ENCODE measurements around the gene ASTN2. TPM values are rescaled to one million over a fixed set of nuclear protein-coding genes. Genes with fewer than 3 reads are reported as not detected.

The ASTN2 gene
- total and polyA plus RNA-seq, 2 donors (not counting 3 experiments of a cell fraction or from before 2014, with no cell fraction given) = 1.0 to 1.9 TPM

- intact Hi-C loops (cut with micrococcal nuclease) (no loop called here), dilution Hi-C loops (cut with MboI; ENCODE audit: extremely low pct_ligation_motif_present, low sequenced_read_pairs) (no loop called here)
- Histone ChIP-seq H3K9me3 (replicated peaks; ENCODE audit: control insufficient read depth, insufficient read depth, low read length) (no peaks in the 10 kb centered on the region), H3K4me3 (replicated peaks in 1 of 3; ENCODE audit: insufficient read depth in 1 of 3, low read depth in 1 of 3, low read length in 3 of 3) (no peak overlapping the region), H3K9ac (replicated peaks; ENCODE audit: extremely low read depth, insufficient read depth, low read length) (no peak overlapping the region), H3K27ac (ENCODE audit: insufficient read depth, low read depth, low read length) (no peak overlapping the region), H3K4me2 (ENCODE audit: insufficient read depth, low read length) (no peak overlapping the region), H4K20me1 (replicated peaks; ENCODE audit: control insufficient read depth, extremely low read depth, insufficient read depth, low read length) (no peaks in the 10 kb centered on the region), H3K9me1 (replicated peaks; ENCODE audit: control insufficient read depth, extremely low read depth, insufficient read depth, low read length) (no peaks in the 10 kb centered on the region), H3K36me3 (ENCODE audit: control insufficient read depth in 2 of 2, extremely low read depth in 1 of 2, insufficient read depth in 2 of 2, low read length in 2 of 2) (no peaks in the 10 kb centered on the region), H3K27me3 (ENCODE audit: control insufficient read depth in 2 of 2, insufficient read depth in 2 of 2, low read length in 2 of 2) (no peaks in the 10 kb centered on the region), H3K79me2 (ENCODE audit: control insufficient read depth, insufficient read depth, low read length) (no peaks in the 10 kb centered on the region), H3K4me1 (ENCODE audit: control insufficient read depth, extremely low read depth, insufficient read depth, low read length) (no peaks in the 10 kb centered on the region), H2AFZ (ENCODE audit: low read depth, low read length) (no peak overlapping the region)
- no TSS peak for BruUV-seq (replicated peaks)
- no peak for TF ChIP-seq EZH2 (IDR thresholded peaks at IDR 0.05; ENCODE audit: borderline replicate concordance, low read depth, low read length, severe bottlenecking)
- no peak for TF ChIP-seq GATA2 (IDR thresholded peaks at IDR 0.05; ENCODE audit: insufficient read depth, insufficient read length, low read depth, low read length)
- TF ChIP-seq MYC (IDR thresholded peaks at IDR 0.05; ENCODE audit: low read depth, low read length) = no peak
- no peak for TF ChIP-seq POLR2AphosphoS5 (IDR thresholded peaks at IDR 0.05; ENCODE audit: insufficient read depth, low read depth, low read length)
- no peak for TF ChIP-seq POLR2A (IDR thresholded peaks at IDR 0.05; ENCODE audit: low read depth, low read length)
- no peak for TF ChIP-seq FOS (IDR thresholded peaks at IDR 0.05; ENCODE audit: borderline replicate concordance, insufficient read depth, low read length)
- TF ChIP-seq, protein P1, sequence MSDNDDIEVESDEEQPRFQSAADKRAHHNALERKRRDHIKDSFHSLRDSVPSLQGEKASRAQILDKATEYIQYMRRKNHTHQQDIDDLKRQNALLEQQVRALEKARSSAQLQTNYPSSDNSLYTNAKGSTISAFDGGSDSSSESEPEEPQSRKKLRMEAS (IDR thresholded peaks at IDR 0.05; ENCODE audit: insufficient read depth, insufficient read length) = no peak
- no peak for TF ChIP-seq JUN (IDR thresholded peaks at IDR 0.05; ENCODE audit: borderline replicate concordance, insufficient read depth, insufficient read length, low read depth)
- TF ChIP-seq, protein P2, sequence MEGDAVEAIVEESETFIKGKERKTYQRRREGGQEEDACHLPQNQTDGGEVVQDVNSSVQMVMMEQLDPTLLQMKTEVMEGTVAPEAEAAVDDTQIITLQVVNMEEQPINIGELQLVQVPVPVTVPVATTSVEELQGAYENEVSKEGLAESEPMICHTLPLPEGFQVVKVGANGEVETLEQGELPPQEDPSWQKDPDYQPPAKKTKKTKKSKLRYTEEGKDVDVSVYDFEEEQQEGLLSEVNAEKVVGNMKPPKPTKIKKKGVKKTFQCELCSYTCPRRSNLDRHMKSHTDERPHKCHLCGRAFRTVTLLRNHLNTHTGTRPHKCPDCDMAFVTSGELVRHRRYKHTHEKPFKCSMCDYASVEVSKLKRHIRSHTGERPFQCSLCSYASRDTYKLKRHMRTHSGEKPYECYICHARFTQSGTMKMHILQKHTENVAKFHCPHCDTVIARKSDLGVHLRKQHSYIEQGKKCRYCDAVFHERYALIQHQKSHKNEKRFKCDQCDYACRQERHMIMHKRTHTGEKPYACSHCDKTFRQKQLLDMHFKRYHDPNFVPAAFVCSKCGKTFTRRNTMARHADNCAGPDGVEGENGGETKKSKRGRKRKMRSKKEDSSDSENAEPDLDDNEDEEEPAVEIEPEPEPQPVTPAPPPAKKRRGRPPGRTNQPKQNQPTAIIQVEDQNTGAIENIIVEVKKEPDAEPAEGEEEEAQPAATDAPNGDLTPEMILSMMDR (IDR thresholded peaks at IDR 0.05; ENCODE audit: extremely low read depth in 1 of 2, insufficient read depth in 1 of 2, low read depth in 1 of 2, low read length in 2 of 2) = no peak
- CTCF ChIA-PET = no interaction called here
- DNase-seq (ENCODE audit: low read depth, low spot score) (no peak), FAIRE-seq (no peak)
- POLR2A ChIA-PET = no interaction called here
Observed at GRCh38 chr9:116393198-116393597, 1021.7 kb downstream of the ASTN2 start.

Measured in endothelial cell of umbilical vein (primary cell).